GM12875 (cell line): Measurements from ENCODE around the gene ATL1.

Experiments used
- H3K4me3 ChIP-seq: one replicate; pipeline ENCODE4 v1.5.1; 2011; ENCODE audit warnings: low read depth, low read length, control low read depth
- TF ChIP-seq, protein P1 (sequence below): IDR thresholded peaks from 2 replicates; pipeline ENCODE4 v1.5.1; 2011; ENCODE audit warnings: low read depth, mild to moderate bottlenecking, control low read depth, inconsistent platforms, low read length, moderate library complexity, borderline replicate concordance; ENCODE audit not compliant: insufficient read depth

The ATL1 gene

DNA sequence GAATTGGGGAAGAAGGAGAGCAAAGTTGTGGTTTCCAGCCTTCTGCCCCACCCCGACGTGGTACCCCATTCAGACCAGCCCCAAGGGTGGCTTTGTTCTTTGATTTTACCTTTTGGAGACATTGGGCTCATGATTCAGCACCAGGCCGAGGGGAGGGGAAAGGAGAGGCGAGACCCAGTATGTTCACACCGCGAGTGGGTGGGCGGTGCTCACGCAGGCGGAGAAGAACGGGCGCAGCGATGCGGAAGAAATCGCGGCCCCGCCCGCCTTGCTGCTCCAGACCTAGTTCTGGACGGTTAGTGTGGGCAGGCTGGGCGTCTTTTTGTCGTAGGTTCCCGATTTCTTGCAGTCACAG, 963 bp downstream of the ATL1 start:
- TF ChIP-seq, protein P1, sequence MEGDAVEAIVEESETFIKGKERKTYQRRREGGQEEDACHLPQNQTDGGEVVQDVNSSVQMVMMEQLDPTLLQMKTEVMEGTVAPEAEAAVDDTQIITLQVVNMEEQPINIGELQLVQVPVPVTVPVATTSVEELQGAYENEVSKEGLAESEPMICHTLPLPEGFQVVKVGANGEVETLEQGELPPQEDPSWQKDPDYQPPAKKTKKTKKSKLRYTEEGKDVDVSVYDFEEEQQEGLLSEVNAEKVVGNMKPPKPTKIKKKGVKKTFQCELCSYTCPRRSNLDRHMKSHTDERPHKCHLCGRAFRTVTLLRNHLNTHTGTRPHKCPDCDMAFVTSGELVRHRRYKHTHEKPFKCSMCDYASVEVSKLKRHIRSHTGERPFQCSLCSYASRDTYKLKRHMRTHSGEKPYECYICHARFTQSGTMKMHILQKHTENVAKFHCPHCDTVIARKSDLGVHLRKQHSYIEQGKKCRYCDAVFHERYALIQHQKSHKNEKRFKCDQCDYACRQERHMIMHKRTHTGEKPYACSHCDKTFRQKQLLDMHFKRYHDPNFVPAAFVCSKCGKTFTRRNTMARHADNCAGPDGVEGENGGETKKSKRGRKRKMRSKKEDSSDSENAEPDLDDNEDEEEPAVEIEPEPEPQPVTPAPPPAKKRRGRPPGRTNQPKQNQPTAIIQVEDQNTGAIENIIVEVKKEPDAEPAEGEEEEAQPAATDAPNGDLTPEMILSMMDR = no peak
- peak overlapping the region; percentile 34 for H3K4me3 ChIP-seq

DNA sequence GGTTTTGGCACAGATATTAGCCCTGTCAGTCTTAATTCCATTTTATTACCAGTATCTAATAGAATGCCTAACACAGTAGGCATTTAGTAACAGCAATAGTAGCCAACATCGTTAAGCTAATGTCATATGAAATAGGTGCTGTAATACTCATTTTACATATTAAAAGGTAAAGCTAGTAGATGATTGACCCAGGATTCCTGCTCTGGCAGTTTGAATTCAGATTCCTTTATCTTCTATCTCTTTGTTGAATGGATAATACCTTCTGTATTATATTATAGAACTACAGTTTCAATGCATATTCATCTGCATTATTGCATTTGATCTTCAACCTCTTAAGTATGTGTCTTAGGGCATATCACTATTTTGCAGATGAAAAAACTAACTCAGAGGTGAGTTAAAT, 2.9 kb downstream of the ATL1 start:
- H3K4me3 ChIP-seq = no peak overlapping the region
- TF ChIP-seq, protein P1 = no peak

DNA sequence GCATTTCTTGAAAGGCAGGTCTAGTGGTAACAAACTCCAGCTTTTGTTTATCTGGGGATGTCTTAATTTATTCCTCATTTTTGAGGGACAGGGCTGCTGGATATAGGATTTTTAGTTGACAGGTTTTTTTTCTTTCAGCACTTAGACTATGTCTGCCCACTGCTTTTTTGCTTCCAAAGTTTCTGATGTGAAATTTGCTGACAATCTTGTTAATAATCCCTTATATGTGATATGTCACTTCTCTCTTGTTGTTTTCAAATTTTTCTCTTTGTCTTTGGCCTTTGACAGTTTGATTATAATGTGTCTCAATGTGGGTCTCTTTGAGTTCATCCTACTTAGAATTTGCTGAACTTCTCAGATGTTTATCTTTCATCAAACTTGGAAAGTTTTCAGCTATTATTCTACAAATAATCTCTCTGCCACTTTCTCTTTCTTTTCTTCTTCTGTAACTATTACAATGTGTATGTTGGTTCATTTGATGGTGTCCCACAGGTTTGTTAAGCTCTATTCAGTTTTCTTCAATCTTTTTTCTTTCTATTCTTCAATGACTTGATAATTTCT, 9.8 kb downstream of the ATL1 start:
- H3K4me3 ChIP-seq = no peak overlapping the region
- TF ChIP-seq, protein P1 = no peak

DNA sequence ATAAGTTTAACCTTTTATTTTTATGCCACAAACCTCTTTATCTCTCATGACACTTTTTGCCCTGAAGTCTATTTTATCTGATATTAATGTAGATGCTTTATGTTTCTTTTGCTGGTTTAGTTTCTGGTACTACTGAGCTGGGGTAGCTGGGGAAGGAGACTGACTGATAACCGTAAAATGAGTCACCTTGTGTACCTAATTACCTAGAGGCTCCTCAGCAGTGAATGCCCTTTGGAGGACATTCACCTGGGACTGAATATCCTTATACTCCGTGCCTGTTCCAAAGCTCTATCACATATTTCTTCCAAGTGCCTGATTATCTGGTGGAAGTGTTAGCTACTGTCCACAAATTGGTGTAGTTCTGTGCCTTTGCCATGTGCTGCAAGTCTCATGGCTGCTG, 13.9 kb downstream of the ATL1 start:
- TF ChIP-seq, protein P1 = no peak
- H3K4me3 ChIP-seq = no peak overlapping the region

DNA sequence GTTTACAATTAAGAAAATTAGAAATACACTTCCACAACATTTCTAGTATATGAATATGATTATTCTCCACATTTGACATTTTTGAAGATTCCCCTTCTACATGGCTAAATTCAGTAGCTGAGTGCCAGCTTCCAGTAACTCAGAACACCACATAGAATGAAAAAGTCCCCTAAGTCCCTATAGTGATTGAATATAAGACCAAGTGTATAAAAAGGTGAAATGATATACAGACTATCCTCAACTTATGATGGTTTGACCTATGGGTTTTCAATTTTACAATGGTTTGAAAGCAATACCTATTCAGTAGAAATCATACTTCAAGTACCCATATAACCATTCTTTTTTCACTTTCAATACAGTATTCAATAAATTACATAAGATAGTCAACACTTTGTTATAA, 15.8 kb downstream of the ATL1 start:
- no peak overlapping the region for H3K4me3 ChIP-seq
- TF ChIP-seq, protein P1 = no peak

DNA sequence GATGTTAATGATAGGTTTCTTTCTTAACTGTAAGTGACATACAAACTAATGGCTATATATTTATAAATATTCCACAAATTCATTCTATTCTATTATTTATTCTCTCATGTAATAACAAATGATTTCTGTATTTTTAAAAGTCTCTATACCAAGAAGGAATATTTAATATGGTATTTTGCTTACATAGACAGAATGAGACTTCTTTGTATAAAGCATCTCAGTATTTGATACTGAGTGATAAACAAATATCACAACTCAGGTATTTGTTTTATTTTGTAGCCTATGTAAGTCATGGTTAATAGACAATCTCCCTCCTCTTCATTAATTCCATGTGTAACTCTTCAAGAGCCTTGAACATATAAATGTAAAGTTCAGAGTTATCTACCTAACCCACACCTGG, 18.0 kb downstream of the ATL1 start:
- TF ChIP-seq, protein P1 = no peak

DNA sequence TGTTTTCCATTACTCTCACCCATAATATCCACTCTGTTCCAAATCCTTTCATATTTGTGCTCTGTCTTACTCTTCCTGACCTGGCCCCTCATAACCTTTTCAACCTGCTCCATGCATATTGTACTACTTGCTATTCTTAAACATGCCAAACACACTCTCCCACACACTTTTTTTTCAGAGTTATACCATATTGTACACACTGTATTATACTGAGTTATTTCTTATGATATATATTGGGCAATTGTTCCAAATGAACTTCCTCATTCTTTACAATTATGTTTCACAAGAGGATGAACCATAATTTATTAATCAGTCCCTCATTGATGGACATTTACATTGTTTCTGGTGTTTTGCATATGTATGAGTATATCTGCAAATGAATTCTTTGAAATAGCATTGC, 18.5 kb downstream of the ATL1 start:
- H3K4me3 ChIP-seq = no peak overlapping the region
- TF ChIP-seq, protein P1 = no peak

More for the DNA sequence above, 18.0 kb downstream of the ATL1 start:
- no peak overlapping the region for H3K4me3 ChIP-seq
